CD4-positive, alpha-beta T cell treated with Interleukin-17A for 4 hours (primary cell): ENCODE measurements around the gene KCNH2.

Experiments
- DNase-seq: peaks from one replicate; pipeline ENCODE4 v3.0.0-alpha.2; 2020; ENCODE audit warnings: mixed read lengths

KCNH2 gene

GRCh38 chr7:150958597-150958996, 19.5 kb downstream of the KCNH2 start:
- DNase-seq: no peak

DNA sequence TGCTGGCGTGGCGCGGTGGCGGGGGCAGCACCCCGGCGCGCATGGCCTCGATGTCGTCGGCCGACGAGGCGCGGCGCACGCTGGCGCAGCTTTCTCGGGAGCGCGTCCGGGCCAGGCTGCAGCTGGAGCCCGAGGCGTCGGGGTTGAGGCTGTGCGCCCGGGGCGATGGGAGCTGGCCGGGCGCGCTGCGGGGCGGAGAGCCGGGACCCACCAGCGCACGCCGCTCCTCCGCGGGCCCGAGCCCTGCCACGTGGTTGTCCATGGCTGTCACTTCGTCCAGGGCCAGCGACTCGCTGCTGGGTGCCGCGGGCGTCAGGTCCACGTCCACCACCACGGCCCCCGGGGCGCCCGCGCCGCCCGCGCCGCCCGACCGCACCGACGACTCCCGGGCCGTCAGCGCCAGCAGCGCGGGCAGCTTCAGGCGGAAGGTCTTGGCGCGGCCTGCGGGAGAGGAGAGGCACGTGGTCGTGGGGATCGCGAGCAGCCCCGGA, 20.0 kb downstream of the KCNH2 start:
- DNase-seq: no peak

GRCh38 chr7:150957133-150958020, 20.7 kb downstream of the KCNH2 start:
- no peak for DNase-seq

DNA sequence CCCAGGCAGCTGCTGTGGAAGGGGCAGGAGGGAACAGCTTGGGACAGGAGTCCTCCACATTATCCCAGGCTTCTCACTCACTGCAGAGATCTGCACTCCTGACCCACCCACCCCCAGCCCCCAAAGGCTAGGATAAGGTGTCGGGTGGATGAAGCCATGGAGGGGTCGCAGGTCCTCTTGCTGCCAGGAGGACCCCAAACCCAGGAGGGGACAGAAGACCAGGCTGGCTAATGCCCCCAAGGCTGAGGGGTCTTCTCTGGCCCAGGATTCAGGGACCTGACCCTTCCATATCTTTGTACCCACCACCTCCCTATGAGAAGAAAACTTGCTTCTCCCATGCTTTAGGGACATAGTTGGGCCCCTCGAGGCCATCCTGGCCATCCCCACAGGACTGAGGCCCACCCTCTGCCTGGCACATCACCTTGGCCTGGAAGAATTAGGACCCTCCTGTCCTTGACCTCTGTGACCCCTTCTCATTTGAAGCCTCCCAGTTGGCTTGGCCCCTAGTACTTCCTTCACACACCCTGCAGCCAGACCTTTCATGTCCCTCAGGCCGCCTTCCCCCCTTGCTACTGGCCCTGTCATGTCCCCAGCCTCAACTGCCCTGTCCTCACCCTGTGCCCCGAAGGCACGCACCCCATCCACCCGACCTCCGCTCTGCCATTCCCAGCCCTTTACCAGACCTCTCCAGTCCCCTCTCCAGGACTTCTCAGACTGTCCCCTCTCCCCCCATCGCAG, 21.6 kb downstream of the KCNH2 start:
- no peak for DNase-seq

DNA sequence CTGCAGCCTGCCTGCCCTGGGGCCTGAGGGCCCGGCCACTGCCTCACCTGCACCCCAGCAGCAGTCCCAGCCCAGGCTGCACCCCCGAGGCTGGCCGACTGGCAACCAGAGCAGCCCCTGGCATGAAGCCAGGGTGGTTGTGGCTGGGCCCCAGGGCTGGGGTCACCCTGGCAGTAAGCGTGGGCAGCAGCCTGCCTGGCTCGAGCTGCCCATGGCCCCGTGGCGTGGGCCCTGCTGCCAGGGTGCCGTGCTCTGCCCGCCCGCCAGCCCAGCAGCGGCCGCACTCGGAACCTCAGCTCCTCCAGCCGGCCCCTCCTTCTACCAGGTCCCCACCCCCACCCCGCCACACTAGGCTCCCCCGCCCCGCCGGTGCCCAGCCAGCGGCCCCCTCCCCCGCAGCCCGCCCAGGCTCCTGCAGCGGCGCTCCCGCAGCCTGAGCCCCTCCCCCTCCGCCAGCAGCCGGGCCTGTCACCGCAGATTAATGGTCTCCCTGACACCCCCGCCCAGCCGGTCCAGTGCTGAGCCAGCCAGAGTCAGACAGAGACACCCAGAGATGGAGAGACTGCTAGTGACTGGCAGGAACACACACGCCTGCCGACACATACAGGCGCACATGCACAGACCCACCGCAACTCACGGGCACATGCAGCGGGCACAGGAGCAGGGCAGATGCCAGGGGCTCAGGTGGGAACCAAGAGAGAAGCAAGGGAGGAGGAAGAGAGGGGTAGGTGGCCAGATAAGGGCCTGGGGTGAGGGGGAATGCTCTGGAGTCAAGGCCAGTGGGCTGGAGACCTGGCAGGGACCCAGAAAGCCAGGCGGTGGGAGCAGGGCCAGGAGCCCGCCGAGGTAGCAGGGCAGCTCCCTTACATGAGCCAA, 22.4 kb downstream of the KCNH2 start:
- no peak for DNase-seq

DNA sequence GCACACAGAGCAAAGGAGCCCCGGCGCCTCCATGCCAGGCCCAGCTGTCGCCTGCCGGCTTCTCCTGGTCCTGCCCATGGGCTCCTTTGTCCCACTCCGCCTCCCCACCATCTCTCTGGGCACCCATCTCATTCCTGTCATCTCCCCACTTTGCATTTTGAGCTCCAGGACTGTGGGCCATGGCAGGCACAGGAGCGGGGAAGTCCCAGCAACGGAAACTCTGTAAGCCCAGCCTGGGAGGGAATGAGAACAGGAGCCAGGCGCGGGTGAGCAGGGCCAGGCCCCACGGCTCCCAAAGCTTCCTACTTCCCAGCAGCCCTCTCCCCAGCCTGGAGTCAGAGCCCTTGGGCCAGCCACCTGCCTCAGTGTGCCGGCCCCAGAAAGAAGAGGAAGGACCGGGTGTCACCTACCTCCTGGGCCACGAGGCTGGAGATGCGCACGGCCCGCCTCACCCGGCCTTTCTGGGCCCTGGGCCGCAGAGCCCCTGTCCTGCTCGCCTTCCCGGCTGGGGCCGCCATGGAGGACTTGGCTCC, 23.1 kb downstream of the KCNH2 start:
- no peak for DNase-seq

GRCh38 chr7:150954201-150954985, 23.7 kb downstream of the KCNH2 start:
- DNase-seq: no peak

GRCh38 chr7:150953061-150953997, 24.8 kb downstream of the KCNH2 start:
- DNase-seq: no peak

DNA sequence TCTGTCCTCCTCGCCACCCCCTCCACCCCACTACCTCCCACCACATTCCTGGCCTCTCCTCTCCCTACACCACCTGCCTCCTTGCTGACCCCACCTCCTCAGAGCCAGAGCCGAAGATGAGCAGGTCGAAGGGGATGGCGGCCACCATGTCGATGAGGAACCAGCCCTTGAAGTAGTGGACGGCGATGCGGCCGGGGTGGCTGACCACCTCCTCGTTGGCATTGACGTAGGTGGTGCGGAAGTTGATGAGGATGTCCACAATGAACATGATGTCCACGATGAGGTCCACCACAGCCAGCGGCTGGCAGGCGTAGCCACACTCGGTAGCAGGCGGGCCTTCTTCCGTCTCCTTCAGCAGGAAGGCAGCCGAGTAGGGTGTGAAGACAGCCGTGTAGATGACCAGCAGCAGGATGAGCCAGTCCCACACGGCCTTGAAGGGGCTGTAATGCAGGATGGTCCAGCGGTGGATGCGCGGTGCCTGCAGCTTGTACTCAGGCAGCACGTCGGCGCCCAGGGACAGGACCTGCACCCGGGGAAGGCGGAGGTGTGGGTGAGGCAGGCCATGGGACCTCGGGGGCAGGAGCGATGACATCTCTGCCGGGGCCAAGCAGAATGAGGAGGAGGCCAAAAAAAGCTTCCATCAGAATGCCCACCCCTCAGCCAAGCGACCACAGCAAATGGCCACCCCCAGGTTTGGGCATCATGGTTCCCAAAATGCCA, 25.6 kb downstream of the KCNH2 start:
- no peak for DNase-seq

DNA sequence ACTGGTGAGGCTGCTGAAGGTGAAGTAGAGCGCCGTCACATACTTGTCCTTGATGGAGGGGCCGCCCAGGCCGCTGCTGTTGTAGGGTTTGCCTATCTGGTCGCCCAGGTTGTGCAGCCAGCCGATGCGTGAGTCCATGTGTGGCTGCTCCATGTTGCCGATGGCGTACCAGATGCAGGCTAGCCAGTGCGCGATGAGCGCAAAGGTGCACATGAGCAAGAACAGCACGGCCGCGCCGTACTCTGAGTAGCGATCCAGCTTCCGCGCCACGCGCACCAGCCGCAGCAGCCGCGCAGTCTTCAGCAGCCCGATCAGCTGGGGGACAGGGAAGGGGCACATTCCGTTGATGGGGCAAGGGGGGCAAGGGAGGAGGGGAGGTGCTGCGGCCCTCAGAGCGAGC, 26.6 kb downstream of the KCNH2 start:
- DNase-seq: no peak

- no peak for DNase-seq
These were observed 27.0 kb downstream of the KCNH2 start for GRCh38 chr7:150951181-150951520.

DNA sequence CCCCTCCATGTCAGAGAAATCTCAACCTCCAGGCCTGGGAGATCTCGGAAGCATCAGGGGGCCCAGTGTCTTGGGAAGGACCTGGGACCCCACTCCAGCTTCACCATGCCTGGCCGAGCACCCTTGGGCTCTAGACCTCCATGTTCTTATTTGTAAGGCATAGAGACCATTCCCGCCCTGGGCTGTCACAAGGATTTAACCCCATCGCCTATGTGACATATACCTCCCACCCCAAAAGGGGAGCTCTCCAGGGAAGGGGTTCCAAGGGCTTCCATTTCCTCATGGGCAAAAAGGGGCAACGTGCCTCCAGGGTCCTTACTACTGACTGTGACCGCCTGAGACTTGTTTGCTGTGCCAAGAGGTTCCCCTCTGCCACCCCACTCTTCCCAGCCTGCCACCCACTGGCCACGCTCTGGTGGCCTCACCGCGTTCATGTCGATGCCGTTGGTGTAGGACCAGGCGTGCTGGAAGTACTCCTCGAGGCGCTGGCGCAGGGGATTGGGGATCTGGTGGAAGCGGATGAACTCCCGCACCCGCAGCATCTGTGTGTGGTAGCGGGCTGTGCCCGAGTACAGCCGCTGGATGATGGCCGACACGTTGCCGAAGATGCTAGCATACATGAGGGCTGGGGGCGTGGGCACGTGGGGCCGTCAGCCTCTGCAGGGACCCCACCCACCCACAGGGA, 27.5 kb downstream of the KCNH2 start:
- no peak for DNase-seq

- no peak for DNase-seq
These were observed 28.1 kb downstream of the KCNH2 start for GRCh38 chr7:150949971-150950491.

DNA sequence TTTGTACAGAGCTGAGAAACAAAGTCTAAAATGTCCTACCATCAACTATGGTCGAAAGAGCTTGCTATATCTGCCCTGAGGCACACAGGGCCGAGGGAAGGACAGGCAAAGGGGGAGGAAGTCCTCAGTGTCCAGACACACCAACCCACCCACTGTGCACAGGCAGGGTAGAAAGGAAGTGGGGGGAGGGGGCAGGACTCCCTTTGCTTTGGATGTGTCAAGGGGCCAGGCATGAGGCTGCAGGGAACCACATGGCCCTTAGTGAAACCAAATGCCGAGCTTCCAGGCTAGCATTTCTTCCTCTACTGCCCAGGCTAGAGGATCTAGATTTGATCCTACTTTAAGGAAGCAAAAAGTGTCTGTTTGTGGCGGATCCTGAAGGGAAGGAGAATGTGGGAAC, 28.6 kb downstream of the KCNH2 start:
- no peak for DNase-seq

- no peak for DNase-seq
These were observed 29.3 kb downstream of the KCNH2 start for GRCh38 chr7:150948791-150949251.

- DNase-seq: no peak
These were observed 30.1 kb downstream of the KCNH2 start for GRCh38 chr7:150947761-150948651.

DNA sequence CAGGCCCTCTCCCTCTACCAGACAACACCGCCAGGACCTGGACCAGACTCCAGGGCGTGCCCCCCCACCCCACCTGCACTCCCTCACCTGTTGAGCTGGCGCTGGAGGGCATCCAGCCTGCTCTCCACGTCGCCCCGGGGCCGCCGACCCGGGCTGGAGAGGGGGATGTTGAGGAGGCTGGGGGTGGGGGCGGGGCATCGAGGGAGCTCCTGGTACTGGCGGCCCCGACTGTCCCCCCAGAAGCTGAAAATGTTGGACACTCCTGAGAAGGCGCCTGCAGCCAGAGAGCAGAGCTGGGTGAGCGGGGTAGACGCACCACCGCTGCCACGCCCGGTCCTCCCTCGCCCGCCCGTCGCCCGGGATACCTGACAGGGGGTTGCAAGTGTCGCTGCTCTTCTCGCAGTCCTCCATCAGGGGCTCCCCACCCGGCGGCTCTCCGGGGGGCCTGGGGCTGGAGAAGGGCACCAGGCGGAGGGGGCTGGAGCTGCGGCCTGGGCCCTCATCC, 30.8 kb downstream of the KCNH2 start:
- no peak for DNase-seq
